Immature natural killer cell (primary cell): ENCODE data around the gene LATS2. TPM values are rescaled to one million over a fixed set of nuclear protein-coding genes. Genes with fewer than 3 reads are reported as not detected.

Experiments
- DNase-seq, 3 donors: peaks; one replicate each; pipeline ENCODE4 v3.0.0; 2022; ENCODE audit warnings: mixed read lengths in 1 of 3
- H3K27ac Mint-ChIP-seq, 6 donors: one replicate each; pipeline ENCODE4 v1.8.0; 2020; ENCODE audit warnings: mixed read lengths in 6 of 6, mild to moderate bottlenecking in 5 of 6, inconsistent platforms in 4 of 6, moderate library complexity in 3 of 6
- H3K27me3 Mint-ChIP-seq, 3 donors: one replicate each; pipeline ENCODE4 v1.8.0; 2020 to 2021; ENCODE audit warnings: low read depth in 3 of 3, mild to moderate bottlenecking in 3 of 3, mixed read lengths in 3 of 3, moderate library complexity in 3 of 3, inconsistent platforms in 1 of 3
- H3K36me3 Mint-ChIP-seq, 3 donors: one replicate each; pipeline ENCODE4 v1.8.0; 2020; ENCODE audit warnings: mixed read lengths in 3 of 3, inconsistent platforms in 2 of 3, mild to moderate bottlenecking in 2 of 3
- H3K4me1 Mint-ChIP-seq, 2 donors: one replicate each; pipeline ENCODE4 v1.8.0; 2020; ENCODE audit warnings: inconsistent platforms in 2 of 2, mild to moderate bottlenecking in 2 of 2, mixed read lengths in 2 of 2, moderate library complexity in 1 of 2
- H3K4me3 Mint-ChIP-seq, 5 donors: one replicate each; pipeline ENCODE4 v1.8.0; 2020; ENCODE audit warnings: mild to moderate bottlenecking in 5 of 5, mixed read lengths in 5 of 5, inconsistent platforms in 3 of 5, moderate library complexity in 3 of 5
- H3K9me3 Mint-ChIP-seq, 6 donors: one replicate each; pipeline ENCODE4 v1.8.0; 2020; ENCODE audit warnings: mild to moderate bottlenecking in 6 of 6, mixed read lengths in 6 of 6, inconsistent platforms in 4 of 6, moderate library complexity in 3 of 6
- polyA plus RNA-seq, 3 donors: library from polyadenylated mRNA; unstranded; fragments of 300-500 nt; fragmentation: Illumina TruSeq; gene quantifications; one replicate each; pipeline ENCODE4 v1.2.3, GENCODE V29; 2021

The LATS2 gene
- polyA plus RNA-seq, 3 donors from 2014 or later, result 0.59 to 1.8 (median 1.3) TPM

DNA sequence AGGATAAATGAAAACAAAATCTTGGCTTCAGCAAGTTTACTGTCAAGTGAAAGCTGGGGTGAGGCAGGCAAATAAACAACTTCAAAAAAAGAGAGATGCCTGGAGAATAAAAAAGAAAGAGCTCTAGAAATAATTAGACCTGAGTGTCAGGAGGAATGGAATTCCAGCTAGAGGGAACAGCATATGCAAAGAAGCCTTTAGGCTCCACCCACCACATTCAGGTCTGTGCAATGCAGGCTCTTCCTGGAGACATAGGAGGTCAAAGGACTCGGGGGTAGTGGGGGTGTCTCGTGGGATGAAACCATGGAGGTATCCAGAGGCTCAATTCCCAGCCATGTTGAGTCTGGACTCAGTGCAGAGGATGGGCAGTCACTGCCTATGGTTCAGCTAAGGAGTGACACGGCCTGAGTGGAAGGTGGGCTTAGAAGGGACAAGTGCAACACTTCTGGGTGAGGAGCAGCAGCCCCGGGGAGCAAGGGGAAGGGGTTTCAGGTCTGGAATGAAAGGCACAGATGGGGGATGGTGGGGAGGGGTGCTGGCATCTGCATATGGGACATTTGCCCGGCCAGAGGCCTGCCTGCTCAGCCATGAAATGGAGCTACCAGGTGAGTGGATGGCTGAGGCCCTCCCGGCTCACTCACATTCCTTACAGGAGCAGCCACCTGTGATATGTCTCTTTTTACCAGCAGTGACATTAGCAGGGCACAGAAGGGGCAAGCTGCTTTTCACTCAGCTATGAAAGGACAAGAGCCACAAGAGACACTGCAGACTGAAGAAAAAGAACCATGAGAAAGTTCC, 12.3 kb downstream of the LATS2 start:
- DNase-seq, result no peak
- no peak overlapping the region for H3K4me3 Mint-ChIP-seq
- H3K4me1 Mint-ChIP-seq, result peaks cover 39 to 73% of the 10 kb centered on the region in 2 donors
- H3K27ac Mint-ChIP-seq, result no peak overlapping the region
- no peaks in the 10 kb centered on the region for H3K9me3 Mint-ChIP-seq
- peaks cover 2 to 3% (median 2%) of the 10 kb centered on the region in 3 donors for H3K27me3 Mint-ChIP-seq
- H3K36me3 Mint-ChIP-seq, result peaks cover 0 to 4% (median 0%) of the 10 kb centered on the region in 3 donors

GRCh38 chr13:21047591-21048282, 13.6 kb downstream of the LATS2 start:
- peaks cover 0 to 2% (median 0%) of the 10 kb centered on the region in 3 donors for H3K27me3 Mint-ChIP-seq
- H3K9me3 Mint-ChIP-seq, result no peaks in the 10 kb centered on the region
- DNase-seq, result no peak
- no peak overlapping the region for H3K4me3 Mint-ChIP-seq
- no peak overlapping the region for H3K27ac Mint-ChIP-seq
- peaks cover 0 to 4% (median 4%) of the 10 kb centered on the region in 3 donors for H3K36me3 Mint-ChIP-seq
- H3K4me1 Mint-ChIP-seq, result peaks cover 33 to 61% of the 10 kb centered on the region in 2 donors

DNA sequence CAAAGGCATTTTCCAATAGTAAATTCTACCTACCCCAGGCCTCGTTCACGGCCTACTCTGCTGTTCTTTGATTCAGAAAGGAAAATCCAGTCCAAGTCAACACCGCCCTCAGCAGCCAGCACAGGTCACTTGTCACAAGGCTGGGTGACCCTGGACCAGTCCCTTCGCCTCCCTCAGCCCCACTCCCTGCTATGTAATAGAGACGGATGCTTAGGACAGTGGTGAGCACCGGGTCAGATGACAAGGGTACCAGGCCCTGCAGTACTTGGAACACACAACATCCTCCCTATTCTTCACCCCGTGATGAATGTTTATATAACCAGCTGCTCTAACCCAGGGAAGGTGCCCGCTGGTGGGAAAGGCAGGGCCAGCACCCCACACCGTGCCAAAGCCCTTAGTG, 14.3 kb downstream of the LATS2 start:
- H3K9me3 Mint-ChIP-seq, result no peaks in the 10 kb centered on the region
- no peak for DNase-seq
- H3K27ac Mint-ChIP-seq, result no peak overlapping the region
- H3K27me3 Mint-ChIP-seq, result peaks cover 0 to 2% (median 0%) of the 10 kb centered on the region in 3 donors
- no peak overlapping the region for H3K4me3 Mint-ChIP-seq
- peaks cover 0 to 4% (median 4%) of the 10 kb centered on the region in 3 donors for H3K36me3 Mint-ChIP-seq
- H3K4me1 Mint-ChIP-seq, result peaks cover 33 to 61% of the 10 kb centered on the region in 2 donors

- H3K4me1 Mint-ChIP-seq, result peaks cover 30 to 65% of the 10 kb centered on the region in 2 donors
- H3K9me3 Mint-ChIP-seq, result no peaks in the 10 kb centered on the region
- H3K27ac Mint-ChIP-seq, result no peak overlapping the region
- H3K4me3 Mint-ChIP-seq, result no peak overlapping the region
- peaks cover 0 to 7% (median 4%) of the 10 kb centered on the region in 3 donors for H3K36me3 Mint-ChIP-seq
- H3K27me3 Mint-ChIP-seq, result peaks cover 0 to 3% (median 2%) of the 10 kb centered on the region in 3 donors
- no peak for DNase-seq
Observed at GRCh38 chr13:21046203-21046602, 15.2 kb downstream of the LATS2 start.

- Mint-ChIP-seq H3K4me1 (peaks cover 26 to 64% of the 10 kb centered on the region in 2 donors), H3K27me3 (peaks cover 0 to 3% (median 2%) of the 10 kb centered on the region in 3 donors), H3K9me3 (no peaks in the 10 kb centered on the region), H3K27ac (no peak overlapping the region), H3K36me3 (peaks cover 0 to 7% (median 4%) of the 10 kb centered on the region in 3 donors), H3K4me3 (no peak overlapping the region)
- DNase-seq, result no peak
Observed at GRCh38 chr13:21045100-21045499, 16.3 kb downstream of the LATS2 start.

GRCh38 chr13:21043898-21044297, 17.5 kb downstream of the LATS2 start:
- H3K4me1 Mint-ChIP-seq, result peaks cover 32 to 62% of the 10 kb centered on the region in 2 donors
- no peak overlapping the region for H3K4me3 Mint-ChIP-seq
- H3K9me3 Mint-ChIP-seq, result no peaks in the 10 kb centered on the region
- DNase-seq, result no peak
- peaks cover 0 to 3% (median 2%) of the 10 kb centered on the region in 3 donors for H3K27me3 Mint-ChIP-seq
- H3K36me3 Mint-ChIP-seq, result peaks cover 0 to 7% (median 4%) of the 10 kb centered on the region in 3 donors
- H3K27ac Mint-ChIP-seq, result no peak overlapping the region

DNA sequence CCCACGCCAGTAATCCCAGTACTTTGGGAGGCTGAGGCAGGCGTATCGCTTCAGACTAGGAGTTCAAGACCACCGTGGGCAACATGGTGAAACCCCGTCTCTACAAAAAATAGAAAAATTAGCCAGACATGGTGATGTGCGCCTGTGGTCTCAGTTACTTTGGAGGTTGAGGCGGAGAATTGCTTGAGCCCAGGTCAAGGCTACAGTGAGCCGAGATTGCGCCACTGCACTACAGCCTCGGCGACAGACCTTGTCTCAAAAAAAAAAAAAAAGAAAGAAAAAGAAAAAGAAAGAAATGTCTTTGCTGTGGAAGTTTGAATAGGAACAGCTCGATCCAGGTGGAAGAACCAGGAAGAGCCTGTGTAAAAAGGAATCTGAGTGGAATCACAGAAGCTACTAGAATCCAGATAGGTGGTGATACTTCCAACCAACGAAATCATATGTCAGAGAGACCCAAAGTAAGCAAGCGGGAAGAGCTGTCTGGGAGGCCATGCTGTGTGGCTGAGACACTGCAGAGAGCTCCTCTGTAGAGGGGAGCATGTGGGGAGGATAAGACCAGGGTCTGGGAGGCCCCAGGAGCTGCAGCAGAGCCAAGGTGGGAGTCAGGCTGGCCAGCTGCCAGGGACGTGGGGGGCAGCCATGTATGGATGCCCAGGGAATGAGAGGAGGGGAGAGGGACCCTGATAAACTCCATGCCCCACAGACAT, 21.1 kb downstream of the LATS2 start:
- Mint-ChIP-seq H3K9me3 (no peaks in the 10 kb centered on the region), H3K36me3 (peaks cover 0 to 7% (median 4%) of the 10 kb centered on the region in 3 donors), H3K4me1 (peaks cover 27 to 45% of the 10 kb centered on the region in 2 donors), H3K4me3 (no peak overlapping the region), H3K27ac (peak overlapping the region in 1 of 6 donors; percentile 5), H3K27me3 (peaks cover 0 to 3% (median 2%) of the 10 kb centered on the region in 3 donors)
- DNase-seq, result no peak

DNA sequence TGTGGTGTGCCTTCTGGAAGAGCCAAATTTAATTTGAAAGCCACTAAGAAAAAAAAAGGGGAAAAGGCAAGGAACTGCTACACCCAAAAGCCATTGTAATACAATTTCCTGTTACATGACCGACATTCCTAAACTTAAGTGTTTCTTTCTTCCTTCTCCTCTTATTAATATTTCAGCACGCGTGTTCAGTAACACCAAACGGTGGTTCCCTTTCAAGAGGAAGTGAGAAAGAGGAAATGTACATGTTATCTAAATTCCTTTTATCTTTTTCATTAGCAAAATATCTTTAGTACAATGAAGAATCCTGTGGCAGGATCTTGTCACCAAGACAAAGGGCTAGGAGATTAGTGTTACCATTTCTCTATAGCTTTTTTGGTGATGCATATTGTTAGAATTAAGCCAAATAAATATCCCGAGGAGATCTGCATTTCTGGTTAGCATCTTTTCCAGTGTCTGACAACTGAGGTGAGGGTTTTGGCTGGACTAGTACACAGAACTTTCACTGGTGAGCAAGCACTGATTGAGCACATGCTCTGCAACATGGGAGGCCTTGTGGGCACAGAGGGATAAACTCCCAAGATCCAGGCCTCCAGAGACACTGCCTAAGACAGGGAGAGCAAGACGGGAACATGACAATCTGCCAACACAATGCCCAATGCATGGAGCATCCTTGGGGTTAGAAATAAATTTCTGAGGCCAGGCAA, 22.1 kb downstream of the LATS2 start:
- peaks cover 32 to 51% of the 10 kb centered on the region in 2 donors for H3K4me1 Mint-ChIP-seq
- peaks cover 0 to 3% (median 0%) of the 10 kb centered on the region in 3 donors for H3K27me3 Mint-ChIP-seq
- peak overlapping the region in 3 of 6 donors; percentile 23 to 66 (median 51) for H3K27ac Mint-ChIP-seq
- no peaks in the 10 kb centered on the region for H3K9me3 Mint-ChIP-seq
- H3K36me3 Mint-ChIP-seq, result peaks cover 0 to 7% (median 0%) of the 10 kb centered on the region in 3 donors
- DNase-seq, result no peak
- no peak overlapping the region for H3K4me3 Mint-ChIP-seq

DNA sequence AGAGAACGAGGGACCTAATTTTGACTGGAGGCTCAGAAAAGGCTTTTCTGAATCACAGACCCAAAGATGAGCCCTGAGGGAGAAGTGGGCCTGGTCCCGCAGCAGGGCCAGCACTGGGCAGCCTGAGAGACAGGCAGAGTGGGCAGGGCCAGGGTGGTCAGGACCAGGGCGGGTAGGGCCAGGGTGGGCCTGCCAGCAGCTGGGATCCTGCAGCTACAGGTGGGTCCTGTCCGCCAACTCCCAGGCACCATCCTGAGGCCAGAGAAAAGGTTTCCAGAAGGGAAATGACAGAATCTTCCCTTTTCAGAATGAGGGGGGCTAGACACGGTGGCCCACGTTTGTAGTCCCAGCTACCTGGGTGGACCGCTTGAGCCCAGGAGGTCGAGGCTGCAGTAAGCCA, 23.7 kb downstream of the LATS2 start:
- no peak for DNase-seq
- peak overlapping the region in 1 of 6 donors; percentile 28 for H3K27ac Mint-ChIP-seq
- peaks cover 47 to 67% of the 10 kb centered on the region in 2 donors for H3K4me1 Mint-ChIP-seq
- H3K27me3 Mint-ChIP-seq, result peaks cover 0 to 3% (median 0%) of the 10 kb centered on the region in 3 donors
- no peaks in the 10 kb centered on the region for H3K9me3 Mint-ChIP-seq
- H3K4me3 Mint-ChIP-seq, result no peak overlapping the region
- peaks cover 0 to 3% (median 0%) of the 10 kb centered on the region in 3 donors for H3K36me3 Mint-ChIP-seq

DNA sequence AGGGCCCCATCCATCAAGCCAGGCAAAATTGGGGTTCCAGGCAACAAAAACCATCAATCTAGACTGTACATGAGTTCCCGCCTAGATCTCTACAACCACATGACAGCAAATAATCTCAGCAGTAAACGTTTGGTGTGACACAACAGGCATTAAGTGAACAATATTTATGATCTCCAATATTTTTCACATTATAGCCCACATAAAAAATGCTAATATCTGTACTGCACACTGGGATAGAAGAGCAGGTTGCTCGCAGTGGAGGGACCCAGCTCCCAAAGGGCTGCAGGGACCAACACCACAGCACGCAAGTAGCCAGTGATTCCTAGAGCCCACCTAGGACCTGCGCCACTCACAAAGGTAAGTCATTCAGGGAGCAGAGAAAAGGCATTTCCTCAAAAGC, 25.9 kb downstream of the LATS2 start:
- no peaks in the 10 kb centered on the region for H3K36me3 Mint-ChIP-seq
- H3K9me3 Mint-ChIP-seq, result no peaks in the 10 kb centered on the region
- H3K27me3 Mint-ChIP-seq, result no peaks in the 10 kb centered on the region
- peak overlapping the region in 5 of 6 donors; percentile 15 to 72 (median 53) for H3K27ac Mint-ChIP-seq
- no peak overlapping the region for H3K4me3 Mint-ChIP-seq
- peaks cover 54 to 74% of the 10 kb centered on the region in 2 donors for H3K4me1 Mint-ChIP-seq
- DNase-seq, result no peak

- Mint-ChIP-seq H3K36me3 (no peaks in the 10 kb centered on the region), H3K27ac (peak overlapping the region in 4 of 6 donors; percentile 15 to 77 (median 52)), H3K4me1 (peaks cover 50 to 69% of the 10 kb centered on the region in 2 donors), H3K9me3 (no peaks in the 10 kb centered on the region), H3K27me3 (no peaks in the 10 kb centered on the region), H3K4me3 (peak overlapping the region in 1 of 5 donors; percentile 2)
- peak in 2 of 3 donors; percentile 11 to 15 for DNase-seq
Observed at GRCh38 chr13:21034603-21035191, 26.7 kb downstream of the LATS2 start.

DNA sequence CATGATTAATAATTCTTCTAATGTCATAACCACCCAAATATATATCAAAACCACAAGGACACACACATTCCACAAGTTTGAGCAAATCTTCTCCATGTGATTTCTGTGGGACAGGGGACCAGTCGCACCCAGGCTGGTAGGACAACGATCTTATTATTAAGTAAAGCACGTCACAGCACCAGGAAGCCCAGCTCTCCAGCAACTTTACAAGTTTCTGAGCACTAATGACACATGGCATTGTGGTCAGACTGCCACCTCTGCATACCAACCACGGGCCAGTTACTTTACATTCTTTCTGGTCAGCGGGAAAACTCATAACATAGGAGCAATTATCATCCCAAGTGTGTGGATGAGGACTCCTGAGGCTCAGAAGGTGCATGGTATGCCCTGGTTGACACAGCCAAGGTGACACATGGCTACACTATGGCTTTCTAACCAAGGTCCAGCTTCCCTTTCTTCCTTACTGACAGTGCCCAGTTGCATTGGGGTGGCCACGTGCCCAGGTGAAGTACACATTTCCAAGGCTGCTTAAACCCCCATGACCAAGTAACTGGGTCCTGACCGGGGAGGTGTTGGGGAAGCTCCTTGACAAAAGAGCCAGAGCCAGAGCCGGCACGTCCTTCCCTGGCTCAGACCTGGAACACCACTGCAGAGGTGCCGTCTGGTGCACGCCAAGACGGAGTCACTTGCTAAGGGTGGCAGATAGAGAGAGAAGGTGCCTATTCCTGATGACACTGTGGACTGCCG, 27.4 kb downstream of the LATS2 start:
- DNase-seq, result peak in 2 of 3 donors; percentile 15 to 16
- H3K4me1 Mint-ChIP-seq, result peaks cover 43 to 62% of the 10 kb centered on the region in 2 donors
- no peaks in the 10 kb centered on the region for H3K27me3 Mint-ChIP-seq
- H3K4me3 Mint-ChIP-seq, result peak overlapping the region in 4 of 5 donors; percentile 25 to 69 (median 40)
- peak overlapping the region; percentile 39 to 88 (median 78) for H3K27ac Mint-ChIP-seq
- peaks cover 0 to under 1% (median under 1%) of the 10 kb centered on the region in 3 donors for H3K36me3 Mint-ChIP-seq
- H3K9me3 Mint-ChIP-seq, result no peaks in the 10 kb centered on the region
